ENCODE data around the gene THSD4. TPM values are rescaled to one million over a fixed set of nuclear protein-coding genes. Genes with fewer than 3 reads are reported as not detected.

THSD4 gene
- total RNA-seq, 4 donors from 2014 or later, result 10.7 to 59.5 (median 49.0) TPM

DNA sequence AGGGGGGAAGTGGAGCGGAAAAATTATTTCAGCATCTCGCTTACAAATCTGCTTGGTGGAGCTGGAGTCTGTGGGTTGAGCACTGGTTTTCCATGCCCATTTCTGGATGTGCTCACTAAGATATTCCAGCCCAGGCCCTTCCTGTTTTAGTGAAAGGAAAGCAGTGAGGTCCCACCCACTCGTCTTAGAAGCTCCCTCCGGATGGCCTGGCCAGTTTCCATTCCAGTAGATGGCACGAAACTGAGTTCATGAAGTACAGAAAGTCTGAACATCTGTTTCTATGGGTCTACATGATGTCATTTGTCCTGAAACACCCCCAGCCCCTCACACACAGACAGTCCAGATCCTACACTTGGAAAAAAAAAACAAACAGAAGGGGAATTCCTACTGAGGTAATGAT, 31.9 kb upstream of the THSD4 start:
- DNase-seq, result no peak
- peak overlapping the region in 1 of 4 donors; percentile 12 for H3K27ac ChIP-seq
- no peak for TF ChIP-seq POLR2A (IDR thresholded peaks at IDR 0.05)
- TF ChIP-seq, protein P1, sequence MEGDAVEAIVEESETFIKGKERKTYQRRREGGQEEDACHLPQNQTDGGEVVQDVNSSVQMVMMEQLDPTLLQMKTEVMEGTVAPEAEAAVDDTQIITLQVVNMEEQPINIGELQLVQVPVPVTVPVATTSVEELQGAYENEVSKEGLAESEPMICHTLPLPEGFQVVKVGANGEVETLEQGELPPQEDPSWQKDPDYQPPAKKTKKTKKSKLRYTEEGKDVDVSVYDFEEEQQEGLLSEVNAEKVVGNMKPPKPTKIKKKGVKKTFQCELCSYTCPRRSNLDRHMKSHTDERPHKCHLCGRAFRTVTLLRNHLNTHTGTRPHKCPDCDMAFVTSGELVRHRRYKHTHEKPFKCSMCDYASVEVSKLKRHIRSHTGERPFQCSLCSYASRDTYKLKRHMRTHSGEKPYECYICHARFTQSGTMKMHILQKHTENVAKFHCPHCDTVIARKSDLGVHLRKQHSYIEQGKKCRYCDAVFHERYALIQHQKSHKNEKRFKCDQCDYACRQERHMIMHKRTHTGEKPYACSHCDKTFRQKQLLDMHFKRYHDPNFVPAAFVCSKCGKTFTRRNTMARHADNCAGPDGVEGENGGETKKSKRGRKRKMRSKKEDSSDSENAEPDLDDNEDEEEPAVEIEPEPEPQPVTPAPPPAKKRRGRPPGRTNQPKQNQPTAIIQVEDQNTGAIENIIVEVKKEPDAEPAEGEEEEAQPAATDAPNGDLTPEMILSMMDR (IDR thresholded peaks at IDR 0.05), result no peak
- peaks cover 0 to 8% (median 0%) of the 10 kb centered on the region in 4 donors for H3K4me1 ChIP-seq
- H3K4me3 ChIP-seq, result no peak overlapping the region
- H3K36me3 ChIP-seq, result no peaks in the 10 kb centered on the region
- no peaks in the 10 kb centered on the region for H3K9me3 ChIP-seq
- H3K27me3 ChIP-seq, result no peaks in the 10 kb centered on the region

DNA sequence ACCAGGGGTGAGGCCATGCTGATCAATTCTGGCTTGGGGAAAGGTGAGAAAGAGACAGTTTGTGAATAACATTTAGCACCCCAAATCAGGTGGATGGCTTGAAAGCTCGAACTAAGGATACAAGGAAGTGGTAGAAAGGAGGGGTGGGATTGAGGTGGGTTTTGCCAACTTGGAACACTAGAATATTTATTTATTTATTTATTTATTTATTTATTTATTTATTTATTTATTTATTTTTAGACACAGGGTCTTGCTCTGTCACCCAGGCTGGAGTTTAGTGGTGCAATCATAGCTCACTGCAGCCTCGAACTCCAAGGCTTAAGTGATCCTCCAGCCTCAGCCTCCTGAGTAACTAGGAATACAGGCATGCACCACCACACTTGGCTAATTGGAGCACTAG, 31.0 kb upstream of the THSD4 start:
- Histone ChIP-seq H3K4me1 (peaks cover 0 to 7% (median 0%) of the 10 kb centered on the region in 4 donors), H3K27ac (no peak overlapping the region), H3K4me3 (no peak overlapping the region), H3K27me3 (no peaks in the 10 kb centered on the region), H3K9me3 (no peaks in the 10 kb centered on the region), H3K36me3 (no peaks in the 10 kb centered on the region)
- no peak for TF ChIP-seq POLR2A (IDR thresholded peaks at IDR 0.05)
- TF ChIP-seq, protein P1 (IDR thresholded peaks at IDR 0.05), result no peak
- no peak for DNase-seq

DNA sequence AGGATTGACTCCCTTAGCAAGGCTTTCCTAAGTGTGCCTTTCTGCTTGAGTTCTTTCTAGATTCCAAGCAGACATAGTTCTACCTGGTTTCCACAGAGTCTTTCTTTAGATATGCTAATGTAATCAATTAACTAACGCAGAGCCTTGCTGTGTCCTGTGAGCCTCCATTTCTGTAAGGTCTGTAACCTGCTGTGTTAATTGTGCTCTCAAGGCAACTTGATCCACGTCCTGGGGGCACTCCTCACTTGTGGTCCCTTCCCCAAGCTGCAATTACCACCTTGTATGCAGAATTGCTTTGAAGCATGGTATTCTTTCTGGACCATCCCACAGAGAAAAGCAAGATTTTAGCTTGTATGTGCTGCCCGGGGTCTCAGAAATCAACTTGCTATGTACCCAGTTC, 29.5 kb upstream of the THSD4 start:
- H3K27ac ChIP-seq, result no peak overlapping the region

DNA sequence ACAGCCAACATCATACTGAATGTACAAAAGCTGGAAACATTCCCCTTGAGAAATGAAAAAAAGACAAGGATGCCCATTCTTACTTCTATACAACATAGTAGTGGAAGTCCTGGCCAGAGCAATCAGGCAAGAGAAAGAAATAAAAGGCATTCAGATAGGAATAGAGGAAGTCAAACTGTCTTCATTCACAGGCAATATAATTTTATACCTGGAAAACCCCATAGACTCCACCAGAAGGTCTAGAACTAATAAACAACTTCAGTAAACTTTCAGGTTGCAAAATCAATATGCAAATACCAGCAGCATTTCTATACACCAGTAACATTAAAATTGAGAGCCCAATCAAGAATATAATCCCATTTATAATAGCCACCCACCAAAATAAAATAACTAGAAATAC, 27.1 kb upstream of the THSD4 start:
- no peak overlapping the region for H3K27ac ChIP-seq
- no peaks in the 10 kb centered on the region for H3K27me3 ChIP-seq
- H3K9me3 ChIP-seq, result no peaks in the 10 kb centered on the region
- DNase-seq, result no peak
- H3K4me3 ChIP-seq, result no peak overlapping the region
- no peaks in the 10 kb centered on the region for H3K36me3 ChIP-seq
- TF ChIP-seq POLR2A (IDR thresholded peaks at IDR 0.05), result no peak
- TF ChIP-seq, protein P1 (IDR thresholded peaks at IDR 0.05), result no peak
- H3K4me1 ChIP-seq, result no peaks in the 10 kb centered on the region

More for the DNA sequence above, 29.5 kb upstream of the THSD4 start:
- DNase-seq, result no peak
- H3K4me3 ChIP-seq, result no peak overlapping the region
- H3K27me3 ChIP-seq, result no peaks in the 10 kb centered on the region
- no peaks in the 10 kb centered on the region for H3K4me1 ChIP-seq
- no peak for TF ChIP-seq POLR2A (IDR thresholded peaks at IDR 0.05)
- TF ChIP-seq, protein P1 (IDR thresholded peaks at IDR 0.05), result no peak
- H3K36me3 ChIP-seq, result no peaks in the 10 kb centered on the region
- no peaks in the 10 kb centered on the region for H3K9me3 ChIP-seq

DNA sequence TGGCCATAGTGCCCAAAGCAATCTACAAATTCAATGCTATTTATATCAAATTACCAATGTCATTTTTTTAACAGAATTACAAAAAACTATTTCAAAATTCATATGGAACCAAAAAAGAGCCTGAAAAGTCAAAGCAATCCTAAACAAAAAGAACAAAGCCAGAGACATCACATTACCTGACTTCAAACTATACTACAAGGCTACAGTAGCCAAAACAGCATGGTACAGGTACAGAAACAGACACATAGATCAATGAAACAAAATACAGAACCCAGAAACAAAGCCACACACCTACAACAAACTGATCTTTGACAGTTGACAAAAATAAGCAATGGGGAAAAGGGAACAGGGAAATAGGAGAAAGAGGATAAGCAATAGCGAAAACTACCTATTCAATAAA, 26.6 kb upstream of the THSD4 start:
- Histone ChIP-seq H3K36me3 (no peaks in the 10 kb centered on the region), H3K27me3 (no peaks in the 10 kb centered on the region), H3K4me3 (no peak overlapping the region), H3K4me1 (no peaks in the 10 kb centered on the region), H3K9me3 (no peaks in the 10 kb centered on the region), H3K27ac (no peak overlapping the region)
- DNase-seq, result no peak
- no peak for TF ChIP-seq POLR2A (IDR thresholded peaks at IDR 0.05)
- TF ChIP-seq, protein P1 (IDR thresholded peaks at IDR 0.05), result no peak

DNA sequence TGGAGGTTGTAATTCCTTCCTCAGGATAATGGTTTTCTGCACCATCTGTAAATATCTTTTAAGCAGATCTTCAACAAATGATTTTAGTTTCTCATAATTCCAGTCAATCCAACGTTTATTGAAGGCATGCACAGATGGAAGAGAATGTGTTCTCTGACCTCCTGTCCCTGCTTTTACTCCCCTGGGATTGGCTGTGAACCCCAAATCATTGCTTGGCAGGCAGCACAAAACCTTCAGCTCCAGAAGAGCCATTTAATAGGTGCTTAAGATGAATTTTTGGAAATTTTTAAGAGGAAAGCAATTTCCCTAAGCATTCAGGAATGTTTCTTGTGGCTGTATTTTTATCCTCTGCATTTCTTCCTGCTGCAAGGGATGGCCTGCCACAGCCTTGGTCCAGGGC, 25.5 kb upstream of the THSD4 start:
- no peaks in the 10 kb centered on the region for H3K4me1 ChIP-seq

More for the DNA sequence above, 25.5 kb upstream of the THSD4 start:
- DNase-seq, result no peak
- Histone ChIP-seq H3K36me3 (no peaks in the 10 kb centered on the region), H3K27ac (no peak overlapping the region), H3K4me3 (no peak overlapping the region), H3K9me3 (no peaks in the 10 kb centered on the region), H3K27me3 (no peaks in the 10 kb centered on the region)
- TF ChIP-seq, protein P1 (IDR thresholded peaks at IDR 0.05), result no peak
- no peak for TF ChIP-seq POLR2A (IDR thresholded peaks at IDR 0.05)
